GM18858 (cell line): Measurements from ENCODE around the gene HADHA.

Source experiments
- ATAC-seq: cut with Tn5 transposase; IDR thresholded peaks from one replicate; pipeline ENCODE4 v1.9.1; 2021; ENCODE audit not compliant: unreplicated experiment

HADHA gene

GRCh38 chr2:26195040-26195984 lies 49.1 kb downstream of the HADHA start:
- no peak for ATAC-seq

- no peak for ATAC-seq
Measured at GRCh38 chr2:26193578-26194231, 50.7 kb downstream of the HADHA start.

- no peak for ATAC-seq
Measured at GRCh38 chr2:26191316-26192159, 52.9 kb downstream of the HADHA start.

- ATAC-seq = no peak
Measured at GRCh38 chr2:26190369-26190768, 54.1 kb downstream of the HADHA start.

GRCh38 chr2:26189751-26190150 lies 54.7 kb downstream of the HADHA start:
- ATAC-seq = no peak

GRCh38 chr2:26189123-26189522 lies 55.3 kb downstream of the HADHA start:
- no peak for ATAC-seq

GRCh38 chr2:26187537-26188104 lies 56.8 kb downstream of the HADHA start:
- no peak for ATAC-seq

- no peak for ATAC-seq
Measured at GRCh38 chr2:26187114-26187513, 57.3 kb downstream of the HADHA start.

GRCh38 chr2:26185954-26186770 lies 58.3 kb downstream of the HADHA start:
- ATAC-seq = no peak

GRCh38 chr2:26185304-26185928 lies 59.0 kb downstream of the HADHA start:
- no peak for ATAC-seq

- peak; percentile 68 for ATAC-seq
Measured at GRCh38 chr2:26184555-26185303, 59.7 kb downstream of the HADHA start.

- no peak for ATAC-seq
Measured at GRCh38 chr2:26184121-26184520, 60.3 kb downstream of the HADHA start.

- no peak for ATAC-seq
Measured at GRCh38 chr2:26182887-26183630, 61.4 kb downstream of the HADHA start.

GRCh38 chr2:26182441-26182840 lies 62.0 kb downstream of the HADHA start:
- ATAC-seq = no peak

GRCh38 chr2:26179446-26179913 lies 65.0 kb downstream of the HADHA start:
- no peak for ATAC-seq

GRCh38 chr2:26178746-26179436 lies 65.5 kb downstream of the HADHA start:
- no peak for ATAC-seq

- ATAC-seq = no peak
Measured at GRCh38 chr2:26178246-26178645, 66.2 kb downstream of the HADHA start.

GRCh38 chr2:26177122-26177521 lies 67.3 kb downstream of the HADHA start:
- ATAC-seq = no peak
